K562 (cell line): ENCODE measurements around the gene SIRT7. TPM values are rescaled to one million over a fixed set of nuclear protein-coding genes. Genes with fewer than 3 reads are reported as not detected.

ENCODE experiments used
- ATAC-seq: fragments of 200-7000 bp; cut with Tn5 transposase; 3 replicates; pipeline ENCODE4 v1.9.1; 2020; ENCODE audit warnings: moderate library complexity
- BruUV-seq: library from RNA; stranded (reverse); fragments of 400-500 nt; replicated peaks from 2 replicates; lab custom pipeline; 2021; lab: Mats Ljungman, UMichigan
- CTCF ChIA-PET: fragments of 300-600 bp; formaldehyde crosslinking; extraction: SDS; loops from one replicate; lab custom pipeline; 2021; ENCODE audit warnings: low intra/inter-chr PET ratio; lab: Yijun Ruan, JAX
- POLR2A ChIA-PET: fragments of 300-600, 350-650 bp; sonication (Branson Sonifier 250); formaldehyde crosslinking; extraction: SDS; loops from one replicate; lab custom pipeline; 2021; ENCODE audit warnings: antibody characterized with exemption, inconsistent platforms; lab: Yijun Ruan, JAX
- DNase-seq, 4 experiments: peaks; one replicate each; pipeline versions ENCODE4 v3.0.0 to v3.0.0-alpha.2; 2011 to 2018; ENCODE audit warnings: low spot score in 3 of 4, mixed read lengths in 3 of 4; ENCODE audit errors: extremely low read depth in 1 of 4
- FAIRE-seq: peaks from 2 replicates; lab custom pipeline; 2011; peaks lifted over from hg19 to GRCh38; lab: Jason Lieb, UNC
- H2AFZ ChIP-seq: 2 replicates; pipeline ENCODE4 v1.6.0; 2011; ENCODE audit warnings: low read depth, low read length, control low read depth, inconsistent platforms
- H3K27ac ChIP-seq: fragments of 200-600 bp; 3 replicates; pipeline ENCODE4 v1.8.0; 2011; ENCODE audit warnings: low read depth, mild to moderate bottlenecking, control low read depth, inconsistent platforms, low read length, moderate library complexity, mixed read lengths; ENCODE audit errors: extremely low read depth
- H3K27me3 ChIP-seq, 2 experiments: fragments of 300-600 bp in 1 of 2; 2 replicates in 1 of 2; 3 replicates in 1 of 2; pipeline versions ENCODE4 v1.6.0 to v1.8.0; 2011; ENCODE audit warnings: inconsistent platforms in 2 of 2, low read length in 2 of 2, mild to moderate bottlenecking in 1 of 2, mixed read lengths in 1 of 2, moderate library complexity in 1 of 2; ENCODE audit not compliant: control insufficient read depth in 2 of 2, insufficient read depth in 2 of 2
- H3K36me3 ChIP-seq: fragments of 300-600 bp; 3 replicates; pipeline ENCODE4 v1.8.0; 2011; ENCODE audit warnings: mild to moderate bottlenecking, low read length, inconsistent platforms; ENCODE audit not compliant: control insufficient read depth, insufficient read depth
- H3K4me1 ChIP-seq, 2 experiments: fragments of 200-600 bp in 1 of 2; replicated peaks in 1 of 2; 2 replicates in 1 of 2; 3 replicates in 1 of 2; pipeline versions ENCODE4 v1.5.1 to v1.8.0; 2011; ENCODE audit warnings: inconsistent platforms in 2 of 2, low read length in 2 of 2, mild to moderate bottlenecking in 1 of 2, mixed read lengths in 1 of 2, moderate library complexity in 1 of 2; ENCODE audit not compliant: control insufficient read depth in 2 of 2, insufficient read depth in 2 of 2
- H3K4me2 ChIP-seq: 2 replicates; pipeline ENCODE4 v1.6.1; 2011; ENCODE audit warnings: low read length, control low read depth, inconsistent platforms, mixed read lengths; ENCODE audit not compliant: insufficient read depth
- H3K4me3 ChIP-seq: fragments of 200-600 bp; sonication (generic), shearing (Covaris generic); 2 replicates; pipeline ENCODE4 v1.5.1; 2016; ENCODE audit warnings: control low read depth, inconsistent platforms
- H3K79me2 ChIP-seq: fragments of 200-600 bp; 3 replicates; pipeline ENCODE4 v1.8.0; 2011; ENCODE audit warnings: low read length, inconsistent platforms; ENCODE audit not compliant: control insufficient read depth, insufficient read depth
- H3K9ac ChIP-seq, 2 experiments: 2 replicates each; pipeline versions ENCODE4 v1.6.0 to v1.6.1; 2011; ENCODE audit warnings: low read depth in 2 of 2, low read length in 2 of 2, control low read depth in 1 of 2, inconsistent platforms in 1 of 2, mild to moderate bottlenecking in 1 of 2, mixed read lengths in 1 of 2; ENCODE audit not compliant: insufficient read depth in 1 of 2
- H3K9me1 ChIP-seq: one replicate; pipeline ENCODE4 v1.6.0; 2011; ENCODE audit warnings: inconsistent platforms, mild to moderate bottlenecking, low read length, moderate library complexity; ENCODE audit not compliant: control insufficient read depth, insufficient read depth
- H3K9me3 ChIP-seq: replicated peaks from 2 replicates; pipeline ENCODE4 v1.5.1; 2011; ENCODE audit warnings: low read depth, low read length, inconsistent platforms; ENCODE audit not compliant: control insufficient read depth, insufficient read depth
- H4K20me1 ChIP-seq: replicated peaks from 2 replicates; pipeline ENCODE4 v1.6.1; 2011; ENCODE audit warnings: low read length, inconsistent platforms, mixed read lengths; ENCODE audit not compliant: control insufficient read depth, insufficient read depth
- ASH1L ChIP-seq: fragments of 450-650 bp; IDR thresholded peaks from 2 replicates; pipeline ENCODE4 v1.6.1; 2018; ENCODE audit warnings: borderline replicate concordance, mild to moderate bottlenecking, low read depth; ENCODE audit not compliant: partially characterized antibody
- CREM ChIP-seq: IDR thresholded peaks from 2 replicates; pipeline ENCODE4 v1.6.1; 2014; ENCODE audit warnings: antibody characterized with exemption, low read depth
- FIP1L1 ChIP-seq: fragments of 200-400 bp; formaldehyde crosslinking; IDR thresholded peaks from 2 replicates; pipeline ENCODE4 v1.6.1; 2018; ENCODE audit warnings: mild to moderate bottlenecking, low read depth, low read length; ENCODE audit not compliant: poor library complexity, severe bottlenecking
- MCM2 ChIP-seq: fragments of 450-650 bp; IDR thresholded peaks from 2 replicates; pipeline ENCODE4 v1.6.1; 2017; ENCODE audit warnings: low read depth, mild to moderate bottlenecking
- MCM3 ChIP-seq: fragments of 450-650 bp; IDR thresholded peaks from 2 replicates; pipeline ENCODE4 v1.6.1; 2016
- PML ChIP-seq: IDR thresholded peaks from 2 replicates; pipeline ENCODE4 v1.6.1; 2012; ENCODE audit warnings: low read length, inconsistent platforms
- TBL1XR1 ChIP-seq, 2 experiments: IDR thresholded peaks; 2 replicates each; pipeline ENCODE4 v1.6.1; 2012; ENCODE audit warnings: improper control_type of control experiment in 2 of 2, low read length in 2 of 2, mild to moderate bottlenecking in 1 of 2
- ZBTB7A ChIP-seq: IDR thresholded peaks from 2 replicates; pipeline ENCODE4 v1.6.1; 2011; ENCODE audit warnings: low read depth, mild to moderate bottlenecking, low read length, moderate library complexity, borderline replicate concordance; ENCODE audit not compliant: control insufficient read depth
- ZEB2 ChIP-seq: fragments of 450-650 bp; IDR thresholded peaks from 2 replicates; pipeline ENCODE4 v1.6.1; 2016
- ZNF134 ChIP-seq: fragments of 250-450 bp; sonication (Bioruptor Pico); conservative IDR thresholded peaks from 2 replicates; pipeline ENCODE4 v1.4.0; 2020
- ZNF444 ChIP-seq: fragments of 250-450 bp; sonication (Bioruptor Pico); IDR thresholded peaks from 2 replicates; pipeline ENCODE4 v1.4.0; 2020; ENCODE audit warnings: mild to moderate bottlenecking, moderate library complexity
- WGBS: fragments of 100-300 bp; shearing (Covaris generic); methylation state at CpG from one replicate; pipeline ENCODE4 v1.1.6; 2016; ENCODE audit warnings: low coverage, mixed read lengths; ENCODE audit not compliant: insufficient coverage; ENCODE audit errors: missing lambda C conversion rate; 5-methylcytosine and 5-hydroxymethylcytosine counted together
- in situ Hi-C: fragments of 300-500 bp; cut with MboI; formaldehyde crosslinking; loops from 4 replicates; pipeline ENCODE4 v1.15.0; 2018; ENCODE audit warnings: inconsistent platforms, mixed read lengths
- intact Hi-C: fragments of 100-400 bp; cut with micrococcal nuclease; formaldehyde crosslinking; loops from 2 replicates; pipeline ENCODE4 v1.14.2; 2022
- polyA plus RNA-seq, 8 experiments: library from polyadenylated mRNA; depleted of rRNA in 4 of 8; stranded (reverse) in 5 of 8; unstranded in 3 of 8; fragments of >200 nt; fragmentation: Nextera tagmentation in 2 of 8; fragmentation: Illumina TruSeq in 1 of 8; extraction: Ambion mirVana in 2 of 8; extraction: Trizol in 1 of 8; gene quantifications; 2 replicates each; pipeline versions ENCODE4 v1.2.1 to v1.2.3, GENCODE V29; 2011 to 2014; ENCODE audit warnings: inconsistent platforms in 1 of 8, missing spikeins in 1 of 8
- total RNA-seq, 7 experiments: library from RNA; depleted of rRNA in 6 of 7; stranded (reverse); fragments of >200 nt in 6 of 7; fragmentation: Illumina TruSeq in 2 of 7; extraction: Trizol in 2 of 7; gene quantifications; 2 replicates each; pipeline versions ENCODE4 v1.2.1 to v1.2.3, GENCODE V29; 2011 to 2021; ENCODE audit warnings: low replicate concordance in 1 of 7
- TF ChIP-seq, protein P1 (sequence below), 3 experiments: fragments of 200-800 bp in 1 of 3; sonication (Bioruptor generic) in 1 of 3; sonication (generic) in 1 of 3; formaldehyde crosslinking in 1 of 3; IDR thresholded peaks; 2 replicates each; pipeline versions ENCODE4 v1.6.1 to v1.8.0; 2016 to 2022; ENCODE audit warnings: mild to moderate bottlenecking in 2 of 3, missing compliant biosample characterization in 2 of 3, missing genetic modification characterization in 2 of 3, missing genetic modification reagents in 1 of 3
- TF ChIP-seq, protein P2 (sequence below): sonication (generic); formaldehyde crosslinking; IDR thresholded peaks from 2 replicates; pipeline ENCODE4 v1.9.0; 2022; ENCODE audit warnings: mild to moderate bottlenecking, missing genetic modification reagents

The SIRT7 gene
- total and polyA plus RNA-seq, 9 of the 15 experiments (the other 6 are each of a cell fraction or from before 2014, with no cell fraction given), result 1.6 to 54.8 (median 20.3) TPM

DNA sequence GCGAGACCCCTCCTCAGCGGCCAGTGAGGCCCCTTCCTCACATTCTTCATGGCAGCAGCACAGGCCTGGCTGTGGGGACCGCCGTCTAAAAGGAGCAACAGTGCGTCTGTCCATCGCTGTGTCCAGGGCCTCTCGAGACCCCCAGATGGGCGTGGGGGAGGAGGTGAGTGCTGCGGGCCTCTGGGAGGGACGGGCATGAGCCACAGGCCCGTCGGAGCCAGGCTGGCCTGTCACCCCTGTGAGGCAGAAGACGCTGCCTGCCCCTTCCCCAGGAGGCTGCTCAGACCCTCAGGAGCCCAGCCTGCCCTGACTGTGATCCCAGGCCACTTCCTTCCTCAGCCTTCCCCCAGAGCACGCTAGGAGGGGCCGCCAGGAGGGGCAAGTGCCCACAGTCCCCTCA, 21.2 kb upstream of the SIRT7 start:
- TF ChIP-seq ASH1L (no peak), FIP1L1 (peak; percentile 15)
- no TSS peak for BruUV-seq
- Histone ChIP-seq H3K4me2 (no peak overlapping the region), H3K27me3 (no peaks in the 10 kb centered on the region), H3K9ac (peak overlapping the region in 1 of 2 experiments; percentile 15; a peak in 1 of 4 replicates), H4K20me1 (no peaks in the 10 kb centered on the region; the same call in 1 of the 2 replicates), H3K36me3 (peaks cover 18% of the 10 kb centered on the region; the same call in 2 of the 3 replicates), H3K4me3 (no peak overlapping the region), H3K4me1 (peaks cover 11 to 76% of the 10 kb centered on the region in 2 experiments; a peak in 4 of 5 replicates), H3K27ac (no peak overlapping the region), H3K9me1 (peaks cover 4% of the 10 kb centered on the region), H3K79me2 (peaks cover 24% of the 10 kb centered on the region), H2AFZ (no peak overlapping the region), H3K9me3 (no peaks in the 10 kb centered on the region)
- DNase-seq (no peak), ATAC-seq (no peak), FAIRE-seq (no peak)
- WGBS, result 74% methylated on average over 15 of the region's 15 CpGs
- ChIA-PET CTCF (no interaction called here), POLR2A (interaction anchor here (1.1 to 1.3 kb wide), 2 partner anchors 10 to 21 kb away, joined by 3 read pairs; partner anchors contain the start of gene NOTUM)
- intact Hi-C loops (no loop called here), in situ Hi-C loops (no loop called here)

DNA sequence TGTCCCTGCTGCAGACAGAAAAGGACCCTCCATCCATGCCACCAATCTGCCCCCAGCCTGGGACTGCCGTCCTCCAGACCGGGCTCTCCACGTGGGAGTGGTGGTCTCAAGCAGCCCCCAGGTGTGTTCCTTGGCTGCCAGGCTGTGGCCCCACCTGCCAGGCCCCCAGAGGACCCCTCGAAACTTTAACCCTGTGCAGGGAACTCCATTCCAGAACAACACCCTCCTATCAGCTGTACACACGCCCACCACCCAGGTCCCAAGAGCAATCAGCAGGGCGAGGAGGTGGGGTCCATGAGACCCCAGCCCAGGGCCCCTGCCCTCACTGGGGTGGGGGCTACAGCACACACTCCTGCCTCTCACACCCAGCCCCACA, 17.7 kb upstream of the SIRT7 start:
- peaks cover 24% of the 10 kb centered on the region for H3K79me2 ChIP-seq
- peaks cover 36% of the 10 kb centered on the region; the same call in 2 of the 3 replicates for H3K36me3 ChIP-seq
- ChIA-PET CTCF (no interaction called here), POLR2A (interaction anchor here (0.7 to 1.7 kb wide), 6 partner anchors 9 to 213 kb away, joined by 3 to 21 read pairs (median 4); partner anchors contain the start of gene MAFG)
- intact Hi-C loops (no loop called here), in situ Hi-C loops (no loop called here)
- H3K4me1 ChIP-seq, result peaks cover 30 to 94% of the 10 kb centered on the region in 2 experiments
- FAIRE-seq (no peak), ATAC-seq (no peak), DNase-seq (no peak)
- WGBS, result 62% methylated on average over 5 of the region's 6 CpGs
- peak overlapping the region; percentile 89 to 99 for H3K9ac ChIP-seq
- peak overlapping the region; percentile 96 for H3K4me3 ChIP-seq
- BruUV-seq, result no TSS peak
- H2AFZ ChIP-seq, result no peak overlapping the region
- H3K9me1 ChIP-seq, result peaks cover 13% of the 10 kb centered on the region
- peak overlapping the region; percentile 84 for H3K4me2 ChIP-seq
- H3K27ac ChIP-seq, result peak overlapping the region; percentile 59; the same call in 1 of the 3 replicates
- no peaks in the 10 kb centered on the region for H3K27me3 ChIP-seq
- H3K9me3 ChIP-seq, result no peaks in the 10 kb centered on the region
- H4K20me1 ChIP-seq, result peaks cover 7% of the 10 kb centered on the region
- no peak for TF ChIP-seq ZEB2
- TF ChIP-seq ZBTB7A, result peak; percentile 64; the same call in 1 of the 2 replicates
- TF ChIP-seq, protein P1, sequence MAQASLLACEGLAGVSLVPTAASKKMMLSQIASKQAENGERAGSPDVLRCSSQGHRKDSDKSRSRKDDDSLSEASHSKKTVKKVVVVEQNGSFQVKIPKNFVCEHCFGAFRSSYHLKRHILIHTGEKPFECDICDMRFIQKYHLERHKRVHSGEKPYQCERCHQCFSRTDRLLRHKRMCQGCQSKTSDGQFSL (CRISPR knock-in tag; IDR thresholded peaks at IDR 0.05), result no peak
- TF ChIP-seq, protein P1 (tag; IDR thresholded peaks at IDR 0.05), result no peak
- no peak for TF ChIP-seq ZNF444
- no peak for TF ChIP-seq CREM
- no peak for TF ChIP-seq TBL1XR1 (IDR thresholded peaks at IDR 0.05; ENCODE audit: low read length in 2 of 2)
- no peak for TF ChIP-seq PML
- TF ChIP-seq MCM3, result no peak
- no peak for TF ChIP-seq MCM2
- TF ChIP-seq ZNF134 (CRISPR knock-in tag), result no peak
- TF ChIP-seq, protein P2, sequence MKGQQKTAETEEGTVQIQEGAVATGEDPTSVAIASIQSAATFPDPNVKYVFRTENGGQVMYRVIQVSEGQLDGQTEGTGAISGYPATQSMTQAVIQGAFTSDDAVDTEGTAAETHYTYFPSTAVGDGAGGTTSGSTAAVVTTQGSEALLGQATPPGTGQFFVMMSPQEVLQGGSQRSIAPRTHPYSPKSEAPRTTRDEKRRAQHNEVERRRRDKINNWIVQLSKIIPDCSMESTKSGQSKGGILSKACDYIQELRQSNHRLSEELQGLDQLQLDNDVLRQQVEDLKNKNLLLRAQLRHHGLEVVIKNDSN (CRISPR knock-in tag), result no peak
